Motor neuron (in vitro differentiated cells): ENCODE results near the gene PCMTD2. TPM values are rescaled to one million over a fixed set of nuclear protein-coding genes. Genes with fewer than 3 reads are reported as not detected.
A peak's percentile ranks its signal among the peaks of the same experiment; 100 is the strongest.

Experiments
- ATAC-seq, 8 experiments: fragments of 200-7000 bp; cut with Tn5 transposase; replicated peaks in 6 of 8; 2 replicates each; pipeline ENCODE4 v1.8.0; 2021; ENCODE audit warnings: mild to moderate bottlenecking in 8 of 8, moderate library complexity in 8 of 8
- H3K27ac ChIP-seq, 2 donors: fragments of 250-450 bp; sonication (Bioruptor Pico); 2 replicates each; pipeline ENCODE4 v1.9.0; 2021; ENCODE audit warnings: antibody characterized with exemption in 2 of 2, mild to moderate bottlenecking in 2 of 2, moderate library complexity in 1 of 2
- H3K4me1 ChIP-seq, 2 donors: fragments of 250-450 bp; sonication (Bioruptor Pico); replicated peaks in 1 of 2; 2 replicates each; pipeline ENCODE4 v1.6.1; 2021; ENCODE audit warnings: antibody characterized with exemption in 2 of 2, mild to moderate bottlenecking in 2 of 2, moderate library complexity in 1 of 2
- H3K4me3 ChIP-seq, 5 donors: fragments of 250-450 bp; sonication (Bioruptor Pico); 2 replicates each; pipeline ENCODE4 v1.9.0; 2021; ENCODE audit warnings: antibody characterized with exemption in 5 of 5, mild to moderate bottlenecking in 5 of 5, moderate library complexity in 4 of 5
- WGBS, 10 experiments: fragments of 450-650 bp; shearing (Covaris generic); methylation state at CpG; one replicate each; pipeline ENCODE4 v1.0.0; 2022; 5-methylcytosine and 5-hydroxymethylcytosine counted together
- in situ Hi-C, 9 experiments: fragments of 400-800 bp; cut with MboI; loops; one replicate each; pipeline ENCODE4 v1.15.0; 2021; ENCODE audit warnings: low sequenced_read_pairs in 9 of 9, low pct_unique_long_range_greater_than_20kb in 2 of 9; ENCODE audit not compliant: unreplicated experiment in 9 of 9
- total RNA-seq, 8 experiments: library from RNA; unstranded; fragments of 300-600 nt; gene quantifications; 2 replicates each; pipeline versions ENCODE4 v1.2.3 to v1.2.4, GENCODE V29; 2022

The PCMTD2 gene
- total RNA-seq, 8 experiments from 2014 or later = 24.1 to 68.5 (median 32.7) TPM

DNA sequence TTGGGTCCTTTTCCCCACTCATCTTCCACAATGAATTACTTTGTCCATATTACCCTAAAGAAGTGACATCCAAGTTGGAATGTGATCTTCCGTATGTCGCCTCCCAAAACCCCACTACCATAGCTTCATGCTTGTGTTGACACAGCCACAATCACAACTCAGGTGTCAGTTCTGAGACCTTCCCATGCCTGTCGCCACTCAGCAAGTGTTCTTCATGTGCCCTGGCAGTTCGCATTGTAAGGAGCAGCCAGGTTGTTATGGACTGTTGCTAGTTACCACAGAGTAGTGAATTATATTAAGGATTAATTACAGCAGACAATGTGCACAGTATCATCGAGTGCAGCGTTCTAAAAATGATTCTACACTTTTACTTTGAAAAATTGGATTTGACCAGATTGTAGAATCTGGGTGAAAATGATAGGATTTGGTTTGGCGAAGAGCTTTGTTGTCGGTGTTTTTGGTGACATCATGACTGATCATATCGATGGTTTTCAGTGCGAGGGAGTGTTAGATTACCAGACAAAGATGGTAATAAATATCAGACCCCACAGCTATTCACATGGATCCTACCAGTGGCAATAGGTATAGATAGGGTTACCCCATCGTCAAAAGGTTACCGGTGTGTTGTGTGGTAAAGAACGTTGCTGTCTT is 1.7 kb downstream of the PCMTD2 start:
- Histone ChIP-seq H3K4me1 (peaks cover 8 to 12% of the 10 kb centered on the region in 2 donors), H3K4me3 (peak overlapping the region in 1 of 5 donors; percentile 85), H3K27ac (no peak overlapping the region)
- WGBS, 10 experiments = 57 to 96% (median 89%) methylated on average over 3 to 10 of the region's 13 CpGs
- in situ Hi-C loops = no loop called here
- no peak for ATAC-seq

DNA sequence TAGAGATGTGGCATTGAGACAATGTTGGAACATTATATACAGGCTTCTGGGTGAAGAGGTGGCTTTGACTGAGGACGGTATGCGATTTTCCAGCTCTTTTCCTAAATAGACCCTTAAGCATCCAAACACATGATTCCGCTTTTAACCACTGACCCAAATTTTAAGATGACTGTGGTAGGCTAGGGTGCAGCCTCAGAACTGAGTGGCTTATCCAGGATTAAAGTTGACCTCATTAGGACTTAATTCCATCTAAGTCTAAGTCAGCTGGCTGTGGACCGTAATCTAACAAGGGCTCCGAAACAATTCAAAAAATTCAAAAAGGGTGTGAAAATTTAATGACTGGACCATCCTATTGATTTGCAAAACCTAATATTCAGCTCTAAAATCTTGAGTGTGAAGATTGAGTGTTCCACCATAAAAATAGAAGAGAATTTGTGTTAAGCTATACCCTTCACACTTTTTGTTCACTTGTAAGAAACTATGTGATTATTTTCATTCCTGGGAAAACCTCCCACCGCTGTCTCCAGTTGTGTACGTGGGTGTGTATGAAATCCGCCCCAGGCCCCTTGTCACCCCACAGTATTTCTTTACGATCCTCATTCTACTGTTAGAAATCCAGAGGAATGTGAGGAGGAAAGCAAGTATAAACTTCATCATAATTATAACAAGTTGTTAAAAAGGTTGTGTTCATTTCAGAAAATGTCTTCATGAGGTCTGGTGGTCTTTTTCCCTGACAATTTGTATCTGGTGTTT is 2.7 kb downstream of the PCMTD2 start:
- H3K4me1 ChIP-seq = peaks cover 8 to 12% of the 10 kb centered on the region in 2 donors
- H3K27ac ChIP-seq = no peak overlapping the region
- no peak overlapping the region for H3K4me3 ChIP-seq
- no peak for ATAC-seq
- WGBS, 10 experiments = 37 to 100% (median 89%) methylated on average over 1 to 9 of the region's 9 CpGs
- in situ Hi-C loops = no loop called here

DNA sequence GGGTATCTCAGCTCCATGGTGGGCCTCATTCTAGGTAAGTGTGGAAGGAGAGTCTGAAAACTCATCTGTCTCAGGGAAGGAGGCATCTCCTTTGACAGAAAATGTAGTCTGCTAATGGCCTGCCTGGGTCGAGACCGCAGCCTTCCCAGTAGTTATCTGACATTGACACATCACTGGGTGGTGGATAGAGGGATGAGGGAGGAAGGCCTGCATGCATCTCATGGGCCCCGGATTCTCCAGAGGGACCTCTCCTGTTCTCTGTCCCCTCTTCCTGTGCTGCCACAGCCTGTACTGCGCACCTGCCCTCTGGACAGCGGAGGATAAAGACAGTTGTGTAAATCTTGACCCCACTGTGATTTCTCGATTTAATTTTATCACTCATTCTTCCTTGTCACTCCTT is 4.7 kb downstream of the PCMTD2 start:
- H3K4me3 ChIP-seq = no peak overlapping the region
- peaks cover 8 to 12% of the 10 kb centered on the region in 2 donors for H3K4me1 ChIP-seq
- in situ Hi-C loops = no loop called here
- no peak for ATAC-seq
- no peak overlapping the region for H3K27ac ChIP-seq
- WGBS, 10 experiments = 34 to 100% (median 98%) methylated on average over 1 to 6 of the region's 6 CpGs

DNA sequence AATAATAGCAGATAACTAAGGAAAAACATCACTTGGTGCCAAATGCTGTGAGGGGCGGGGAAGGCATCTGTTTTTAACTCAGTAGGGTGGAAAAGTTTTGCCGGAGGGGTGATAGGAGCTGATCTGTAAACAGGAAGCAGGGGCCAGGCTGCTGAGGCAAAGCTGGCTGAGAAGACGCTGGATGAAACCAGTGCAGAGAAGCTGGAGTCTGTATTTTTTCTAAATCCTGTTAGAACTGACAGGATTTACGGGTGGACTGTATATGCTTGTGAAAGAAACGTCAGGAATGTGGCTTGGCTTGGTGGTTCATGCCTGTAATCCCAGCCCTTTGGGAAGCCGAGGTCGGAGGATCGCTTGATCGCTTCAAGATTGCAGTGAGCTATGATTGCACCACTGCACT is 5.6 kb downstream of the PCMTD2 start:
- Histone ChIP-seq H3K27ac (no peak overlapping the region), H3K4me1 (peaks cover 8 to 12% of the 10 kb centered on the region in 2 donors), H3K4me3 (no peak overlapping the region)
- in situ Hi-C loops = no loop called here
- WGBS, 10 experiments = 0 to 80% (median 53%) methylated on average over 1 to 9 of the region's 9 CpGs
- peak; percentile 19 to 85 (median 76) for ATAC-seq

DNA sequence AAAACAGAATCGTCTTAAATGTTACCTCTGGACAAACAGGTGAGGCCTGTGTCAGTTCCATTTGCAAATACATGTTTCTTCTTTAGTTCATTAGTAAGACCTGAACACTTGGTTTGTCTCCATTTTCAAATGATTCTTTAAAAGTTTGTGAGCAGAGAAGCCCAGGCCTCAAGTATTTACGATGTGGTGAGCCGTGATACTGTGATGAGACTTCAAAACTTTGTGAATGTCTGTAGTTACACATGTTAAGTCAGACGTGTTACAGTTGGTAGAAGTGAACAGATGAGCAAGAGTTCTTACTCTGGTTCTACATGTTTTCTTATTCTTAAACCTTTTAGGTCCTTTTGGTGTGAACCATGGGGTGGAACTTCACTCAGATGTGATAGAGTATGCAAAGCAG is 8.5 kb downstream of the PCMTD2 start:
- WGBS, 10 experiments = 40 to 100% (median 67%) methylated on average over 1 to 4 of the region's 4 CpGs
- no peaks in the 10 kb centered on the region for H3K4me1 ChIP-seq

DNA sequence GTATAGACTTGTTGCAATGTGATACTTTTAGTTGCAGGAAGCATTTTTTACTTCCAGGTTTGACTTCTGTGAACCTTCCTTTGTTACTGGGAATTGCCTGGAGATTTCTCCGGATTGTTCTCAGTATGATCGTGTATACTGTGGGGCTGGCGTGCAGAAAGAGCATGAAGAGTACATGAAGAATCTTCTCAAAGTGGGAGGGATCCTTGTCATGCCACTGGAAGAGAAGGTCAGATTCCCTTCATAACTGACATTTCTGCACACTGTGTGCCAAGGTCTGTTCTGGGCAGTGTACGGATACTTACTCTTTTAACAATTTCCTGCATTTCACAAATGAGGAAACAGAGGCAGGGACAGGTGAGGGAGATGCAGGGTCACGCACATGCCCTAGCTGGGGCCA is 9.7 kb downstream of the PCMTD2 start:
- Histone ChIP-seq H3K4me3 (no peak overlapping the region), H3K27ac (no peak overlapping the region), H3K4me1 (no peaks in the 10 kb centered on the region)
- WGBS, 10 experiments = 83 to 100% (median 100%) methylated on average over 1 to 4 of the region's 5 CpGs; no CpG with 5 or more reads in 3 of the 10 experiments
- no peak for ATAC-seq
- in situ Hi-C loops = no loop called here

More for the DNA sequence above, 8.5 kb downstream of the PCMTD2 start:
- no peak for ATAC-seq
- Histone ChIP-seq H3K4me3 (no peak overlapping the region), H3K27ac (no peak overlapping the region)
- in situ Hi-C loops = no loop called here

DNA sequence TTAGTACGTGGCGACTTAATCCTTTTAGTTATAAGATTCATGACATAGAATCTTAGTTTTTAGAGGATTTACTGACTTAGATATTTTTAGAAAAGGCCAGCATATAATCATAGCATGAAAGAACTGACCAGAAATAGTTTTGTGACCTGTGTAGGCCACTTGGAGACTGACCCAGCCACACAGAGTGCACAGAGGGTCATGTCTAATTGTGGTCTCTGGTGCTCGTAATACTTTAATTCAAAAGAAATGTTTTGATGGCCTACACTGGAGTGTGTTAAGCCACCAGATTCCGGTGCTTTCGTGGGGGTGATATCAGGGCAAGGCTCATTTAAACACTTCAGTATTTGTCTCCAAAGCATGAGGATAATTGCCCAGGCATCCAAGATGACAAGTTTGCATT is 11.4 kb downstream of the PCMTD2 start:
- in situ Hi-C loops = no loop called here
- no peaks in the 10 kb centered on the region for H3K4me1 ChIP-seq
- H3K4me3 ChIP-seq = no peak overlapping the region
- WGBS, 10 experiments = 83 to 100% (median 93%) methylated on average over 1 to 5 of the region's 5 CpGs
- no peak overlapping the region for H3K27ac ChIP-seq
- ATAC-seq = no peak

DNA sequence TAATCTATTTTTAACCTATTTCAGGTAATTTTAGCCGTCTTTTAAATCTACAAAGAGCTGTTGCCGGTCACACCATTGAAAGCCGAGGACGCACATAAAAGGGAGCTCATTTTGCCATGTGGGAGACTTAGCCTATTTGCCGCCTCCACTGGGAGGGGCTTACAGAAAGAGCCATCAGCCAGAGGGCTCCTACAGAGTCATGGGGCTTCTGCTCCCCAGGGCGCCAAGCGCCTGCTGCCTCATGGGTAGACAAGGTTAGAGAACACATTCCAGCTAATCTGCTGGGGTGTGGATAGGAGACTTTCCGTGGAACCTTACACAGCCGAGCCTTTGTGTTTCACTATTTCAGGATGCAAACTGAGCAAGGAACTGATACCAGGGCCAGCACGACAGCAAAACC is 12.6 kb downstream of the PCMTD2 start:
- WGBS, 10 experiments = 52 to 96% (median 82%) methylated on average over 2 to 9 of the region's 10 CpGs; no CpG with 5 or more reads in 1 of the 10 experiments
- Histone ChIP-seq H3K4me1 (no peaks in the 10 kb centered on the region), H3K4me3 (no peak overlapping the region), H3K27ac (no peak overlapping the region)
- ATAC-seq = no peak
- in situ Hi-C loops = no loop called here

DNA sequence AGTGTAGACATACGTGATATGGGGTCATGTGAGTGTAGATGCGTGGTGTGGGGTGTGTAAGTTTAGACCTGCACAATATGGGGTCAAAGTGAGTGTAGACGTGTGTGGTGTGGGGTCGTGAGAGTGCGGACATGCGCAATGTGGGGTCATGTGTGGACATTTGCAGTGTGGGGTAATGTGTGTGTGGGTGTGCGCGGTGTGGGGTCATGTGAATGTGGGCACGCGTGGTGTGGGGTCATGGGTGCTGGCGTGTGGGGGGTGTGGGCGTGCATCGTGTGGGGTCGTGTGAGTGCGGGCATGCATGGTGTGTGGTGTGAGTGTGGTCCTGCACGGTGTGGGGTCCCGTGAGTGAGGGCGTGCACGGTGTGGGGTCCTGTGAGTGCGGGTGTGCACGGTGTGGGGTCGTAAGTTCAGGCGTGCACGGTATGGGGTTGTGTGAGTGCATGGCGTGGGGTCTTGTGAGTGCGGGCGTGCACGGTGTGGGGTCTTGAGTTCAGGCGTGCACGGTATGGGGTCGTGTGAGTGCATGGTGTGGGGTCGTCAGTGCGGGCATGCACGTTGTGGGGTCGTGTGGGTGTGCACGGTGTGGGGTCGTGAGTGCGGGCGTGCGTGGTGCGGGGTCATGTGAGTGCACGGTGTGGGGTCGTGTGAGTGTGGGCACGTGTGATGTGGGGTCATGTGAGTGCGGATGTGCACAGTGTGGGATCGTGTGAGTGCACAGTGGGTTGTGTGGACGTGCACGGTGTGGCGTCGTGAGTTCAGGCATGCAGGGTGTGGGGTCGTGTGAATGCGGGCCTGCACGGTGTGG is 14.3 kb downstream of the PCMTD2 start:
- in situ Hi-C loops = no loop called here
- ATAC-seq = peak in 4 of 8 experiments; percentile 29 to 42 (median 32)
- Histone ChIP-seq H3K4me1 (no peaks in the 10 kb centered on the region), H3K4me3 (no peak overlapping the region), H3K27ac (no peak overlapping the region)
- 80 to 98% (median 90%) methylated on average over 2 to 18 of the region's 53 CpGs; no CpG with 5 or more reads in 4 of the 10 experiments for WGBS, 10 experiments

DNA sequence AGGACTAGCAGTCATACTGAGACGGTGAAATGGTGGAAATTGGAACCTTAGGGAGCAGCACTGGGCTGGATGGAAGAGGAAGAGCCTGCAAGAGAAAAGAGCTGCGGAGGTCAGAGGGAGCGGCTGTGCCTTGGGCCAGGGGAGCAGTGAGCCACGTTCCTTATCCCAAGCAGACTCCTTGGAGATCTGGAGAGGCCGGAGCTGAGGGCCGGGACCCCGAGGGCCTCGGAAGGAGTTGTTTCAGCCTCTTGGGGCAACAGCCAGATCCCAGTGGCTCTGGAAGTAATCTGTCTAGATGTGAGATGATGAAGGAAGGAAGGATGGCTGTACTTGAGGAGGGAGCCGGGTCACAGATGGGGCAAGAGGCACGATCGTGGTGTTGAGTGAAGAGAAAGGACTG is 16.1 kb downstream of the PCMTD2 start:
- no peaks in the 10 kb centered on the region for H3K4me1 ChIP-seq
- 83 to 100% (median 98%) methylated on average over 1 to 10 of the region's 11 CpGs; no CpG with 5 or more reads in 4 of the 10 experiments for WGBS, 10 experiments
- H3K4me3 ChIP-seq = no peak overlapping the region
- H3K27ac ChIP-seq = no peak overlapping the region
- in situ Hi-C loops = no loop called here
- ATAC-seq = no peak

DNA sequence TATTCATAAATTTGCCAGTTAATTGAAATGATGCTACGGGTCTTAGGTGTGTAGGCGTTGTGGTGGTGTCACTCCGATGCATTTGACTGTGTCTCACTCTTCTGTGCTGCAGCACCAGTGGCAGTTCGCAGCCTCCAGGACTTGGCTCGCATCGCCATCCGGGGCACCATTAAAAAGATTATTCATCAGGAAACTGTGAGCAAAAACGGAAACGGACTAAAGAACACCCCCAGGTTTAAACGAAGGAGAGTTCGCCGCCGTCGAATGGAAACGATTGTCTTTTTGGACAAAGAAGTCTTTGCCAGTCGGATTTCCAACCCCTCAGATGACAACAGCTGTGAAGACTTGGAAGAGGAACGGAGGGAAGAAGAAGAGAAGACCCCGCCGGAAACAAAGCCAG is 17.6 kb downstream of the PCMTD2 start:
- H3K27ac ChIP-seq = no peak overlapping the region
- WGBS, 10 experiments = 70 to 100% (median 90%) methylated on average over 1 to 18 of the region's 19 CpGs
- ATAC-seq = no peak
- H3K4me3 ChIP-seq = no peak overlapping the region
- in situ Hi-C loops = no loop called here
- H3K4me1 ChIP-seq = no peaks in the 10 kb centered on the region

DNA sequence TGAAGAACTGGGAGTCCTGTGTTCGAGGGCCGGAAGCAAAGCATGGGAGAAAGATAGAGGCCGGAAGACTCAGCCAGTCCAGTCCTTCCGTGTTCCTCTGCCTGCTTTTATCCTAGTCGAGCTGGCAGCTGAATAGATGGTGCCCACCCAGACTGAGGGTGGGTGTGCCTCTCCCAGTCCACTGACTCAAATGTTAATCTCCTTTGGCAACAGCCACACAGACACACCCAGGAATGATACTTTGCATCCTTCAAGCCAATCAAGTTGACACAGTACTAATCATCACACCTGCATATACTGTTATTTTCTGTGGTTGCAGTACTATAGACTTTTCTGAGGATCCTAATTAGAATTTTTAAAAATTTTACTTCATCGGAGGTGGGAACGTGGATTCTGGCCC is 21.3 kb downstream of the PCMTD2 start:
- Histone ChIP-seq H3K4me3 (no peak overlapping the region), H3K27ac (no peak overlapping the region), H3K4me1 (no peaks in the 10 kb centered on the region)
- ATAC-seq = peak in 2 of 8 experiments; percentile 53 to 65
- WGBS, 10 experiments = 39 to 100% (median 91%) methylated on average over 2 to 5 of the region's 7 CpGs; no CpG with 5 or more reads in 1 of the 10 experiments
- in situ Hi-C loops = no loop called here
